WTC11 (cell line): Measurements from ENCODE around the gene PACS1. TPM values are rescaled to one million over a fixed set of nuclear protein-coding genes. Genes with fewer than 3 reads are reported as not detected.

Source experiments
- ATAC-seq: fragments of 200-7000 bp; cut with Tn5 transposase; 2 replicates; pipeline ENCODE4 v1.10.0; 2021; ENCODE audit warnings: mild to moderate bottlenecking, moderate library complexity
- CTCF ChIA-PET: fragments of 300-600 bp; sonication (Branson Sonifier 250); formaldehyde crosslinking; loops from one replicate; lab custom pipeline; 2021; ENCODE audit warnings: antibody characterized with exemption; lab: Charles Lee
- POLR2A ChIA-PET: fragments of 350-600 bp; sonication (Branson Sonifier 250); formaldehyde crosslinking; loops from one replicate; lab custom pipeline; 2021; ENCODE audit warnings: antibody characterized with exemption; lab: Charles Lee
- DNase-seq: peaks from one replicate; pipeline ENCODE4 v3.0.0; 2021; ENCODE audit warnings: low spot score
- H3K27ac Mint-ChIP-seq: 2 replicates; pipeline ENCODE4 v1.8.0; 2021; ENCODE audit warnings: mixed read lengths
- H3K27me3 Mint-ChIP-seq: 2 replicates; pipeline ENCODE4 v1.8.0; 2021; ENCODE audit warnings: low read depth, mild to moderate bottlenecking, moderate library complexity, mixed read lengths
- H3K36me3 Mint-ChIP-seq: 2 replicates; pipeline ENCODE4 v1.8.0; 2021; ENCODE audit warnings: mixed read lengths
- H3K4me1 Mint-ChIP-seq: 2 replicates; pipeline ENCODE4 v1.8.0; 2022; ENCODE audit warnings: mixed read lengths
- H3K4me3 Mint-ChIP-seq: 2 replicates; pipeline ENCODE4 v1.8.0; 2021; ENCODE audit warnings: mild to moderate bottlenecking, moderate library complexity, mixed read lengths
- H3K9me3 Mint-ChIP-seq: 2 replicates; pipeline ENCODE4 v1.8.0; 2021; ENCODE audit warnings: mixed read lengths
- ERG ChIP-seq: fragments of 250-450 bp; sonication (Bioruptor Pico); IDR thresholded peaks from 2 replicates; pipeline ENCODE4 v1.8.0; 2021; ENCODE audit warnings: mild to moderate bottlenecking
- GABPB1 ChIP-seq: sonication (generic); formaldehyde crosslinking; IDR thresholded peaks from 2 replicates; pipeline ENCODE4 v1.8.1; 2023; ENCODE audit warnings: mild to moderate bottlenecking, missing genetic modification reagents
- GTF2I ChIP-seq: fragments of 250-450 bp; sonication (Bioruptor Pico); conservative IDR thresholded peaks from 2 replicates; pipeline ENCODE4 v1.4.0; 2021; ENCODE audit warnings: mild to moderate bottlenecking
- HMGA2 ChIP-seq: fragments of 250-450 bp; sonication (Bioruptor Pico); IDR thresholded peaks from 2 replicates; pipeline ENCODE4 v1.4.0; 2021; ENCODE audit warnings: mild to moderate bottlenecking, moderate library complexity
- KAT7 ChIP-seq: sonication (generic); formaldehyde crosslinking; IDR thresholded peaks from 2 replicates; pipeline ENCODE4 v1.8.1; 2023; ENCODE audit warnings: missing genetic modification reagents, mild to moderate bottlenecking, borderline replicate concordance
- MYBL2 ChIP-seq: sonication (generic); formaldehyde crosslinking; IDR thresholded peaks from 2 replicates; pipeline ENCODE4 v1.8.1; 2023; ENCODE audit warnings: mild to moderate bottlenecking, moderate library complexity, missing genetic modification reagents
- NFATC4 ChIP-seq: fragments of 250-450 bp; sonication (Bioruptor Pico); IDR thresholded peaks from 2 replicates; pipeline ENCODE4 v1.9.0; 2021; ENCODE audit warnings: mild to moderate bottlenecking
- NR1H2 ChIP-seq: sonication (generic); formaldehyde crosslinking; IDR thresholded peaks from 2 replicates; pipeline ENCODE4 v1.9.0; 2021; ENCODE audit warnings: mild to moderate bottlenecking, moderate library complexity, missing genetic modification reagents
- PRRX2 ChIP-seq: fragments of 250-450 bp; sonication (Bioruptor Pico); IDR thresholded peaks from 2 replicates; pipeline ENCODE4 v1.8.0; 2021; ENCODE audit warnings: mild to moderate bottlenecking
- RORB ChIP-seq: fragments of 250-450 bp; sonication (Bioruptor Pico); IDR thresholded peaks from 2 replicates; pipeline ENCODE4 v1.9.0; 2021; ENCODE audit warnings: mild to moderate bottlenecking
- ZNF121 ChIP-seq: sonication (generic); formaldehyde crosslinking; IDR thresholded peaks from 2 replicates; pipeline ENCODE4 v1.8.0; 2023; ENCODE audit warnings: missing genetic modification reagents
- ZNF232 ChIP-seq: sonication (generic); formaldehyde crosslinking; IDR thresholded peaks from 2 replicates; pipeline ENCODE4 v1.8.0; 2022; ENCODE audit warnings: mild to moderate bottlenecking, missing genetic modification reagents
- ZNF263 ChIP-seq: sonication (generic); formaldehyde crosslinking; IDR thresholded peaks from 2 replicates; pipeline ENCODE4 v1.8.1; 2022; ENCODE audit warnings: low read depth, mild to moderate bottlenecking, moderate library complexity, missing genetic modification reagents
- ZNF281 ChIP-seq: sonication (generic); formaldehyde crosslinking; IDR thresholded peaks from 2 replicates; pipeline ENCODE4 v1.8.0; 2023; ENCODE audit warnings: mild to moderate bottlenecking, missing genetic modification reagents
- ZNF317 ChIP-seq: sonication (generic); formaldehyde crosslinking; IDR thresholded peaks from 2 replicates; pipeline ENCODE4 v1.8.1; 2023; ENCODE audit warnings: low read depth, mild to moderate bottlenecking, moderate library complexity, missing genetic modification reagents, borderline replicate concordance
- ZNF423 ChIP-seq: fragments of 250-450 bp; sonication (Bioruptor Pico); IDR thresholded peaks from 2 replicates; pipeline ENCODE4 v2.1.2; 2022; ENCODE audit warnings: mild to moderate bottlenecking, moderate library complexity
- ZNF532 ChIP-seq: fragments of 250-450 bp; sonication (Bioruptor Pico); IDR thresholded peaks from 2 replicates; pipeline ENCODE4 v1.9.0; 2021; ENCODE audit warnings: mild to moderate bottlenecking, borderline replicate concordance
- ZSCAN18 ChIP-seq: fragments of 250-450 bp; sonication (Bioruptor Pico); IDR thresholded peaks from 2 replicates; pipeline ENCODE4 v2.1.2; 2022; ENCODE audit warnings: mild to moderate bottlenecking, moderate library complexity
- total RNA-seq: library from RNA; stranded (reverse); gene quantifications from 3 replicates; pipeline ENCODE4 v1.2.3, GENCODE V29; 2021

The PACS1 gene
- total RNA-seq, 1 experiment from 2014 or later: 34.8 TPM

GRCh38 chr11:66046901-66047300, 23.2 kb upstream of the PACS1 start:
- H3K27me3 Mint-ChIP-seq: no peaks in the 10 kb centered on the region
- no peak for ATAC-seq
- ChIA-PET POLR2A (no interaction called here), CTCF (interaction anchor here (3.3 kb wide), 1 partner anchor 24 kb away, joined by 48 read pairs; no protein-coding TSS in a partner anchor)
- H3K4me3 Mint-ChIP-seq: no peak overlapping the region
- H3K9me3 Mint-ChIP-seq: no peaks in the 10 kb centered on the region
- TF ChIP-seq KAT7 (no peak), PRRX2 (no peak), ZNF317 (CRISPR knock-in tag) (no peak), ZSCAN18 (CRISPR knock-in tag) (no peak), ZNF232 (CRISPR knock-in tag) (no peak), HMGA2 (CRISPR knock-in tag) (no peak), ZNF423 (CRISPR knock-in tag) (no peak), NR1H2 (CRISPR knock-in tag) (no peak), NFATC4 (CRISPR knock-in tag) (no peak)
- DNase-seq: no peak
- peaks cover 23% of the 10 kb centered on the region for H3K36me3 Mint-ChIP-seq
- H3K4me1 Mint-ChIP-seq: peaks cover 40% of the 10 kb centered on the region
- no peak overlapping the region for H3K27ac Mint-ChIP-seq

GRCh38 chr11:66047541-66048365, 22.3 kb upstream of the PACS1 start:
- H3K4me1 Mint-ChIP-seq: peaks cover 42% of the 10 kb centered on the region
- peak overlapping the region; percentile 84 for H3K4me3 Mint-ChIP-seq
- POLR2A ChIA-PET: no interaction called here
- H3K27me3 Mint-ChIP-seq: no peaks in the 10 kb centered on the region
- H3K36me3 Mint-ChIP-seq: peaks cover 24% of the 10 kb centered on the region
- ATAC-seq (no peak), DNase-seq (no peak)
- CTCF ChIA-PET: interaction anchor here (1.3 kb wide), 1 partner anchor 25 kb away, joined by 6 read pairs; no protein-coding TSS in a partner anchor
- no peak overlapping the region for H3K27ac Mint-ChIP-seq
- no peaks in the 10 kb centered on the region for H3K9me3 Mint-ChIP-seq
- TF ChIP-seq ZNF317 (CRISPR knock-in tag) (no peak), GTF2I (CRISPR knock-in tag) (no peak), ZNF532 (CRISPR knock-in tag) (no peak), GABPB1 (CRISPR knock-in tag) (no peak), ZNF281 (CRISPR knock-in tag) (no peak), MYBL2 (no peak), ZSCAN18 (CRISPR knock-in tag) (no peak), ZNF263 (CRISPR knock-in tag) (no peak), ZNF121 (no peak), RORB (CRISPR knock-in tag) (no peak), ERG (no peak), ZNF232 (CRISPR knock-in tag) (no peak)
